ENCODE data around the gene PTOV1. TPM values are rescaled to one million over a fixed set of nuclear protein-coding genes. Genes with fewer than 3 reads are reported as not detected.

PTOV1 gene
- total RNA-seq, 1 experiment from 2014 or later, result 296 TPM

DNA sequence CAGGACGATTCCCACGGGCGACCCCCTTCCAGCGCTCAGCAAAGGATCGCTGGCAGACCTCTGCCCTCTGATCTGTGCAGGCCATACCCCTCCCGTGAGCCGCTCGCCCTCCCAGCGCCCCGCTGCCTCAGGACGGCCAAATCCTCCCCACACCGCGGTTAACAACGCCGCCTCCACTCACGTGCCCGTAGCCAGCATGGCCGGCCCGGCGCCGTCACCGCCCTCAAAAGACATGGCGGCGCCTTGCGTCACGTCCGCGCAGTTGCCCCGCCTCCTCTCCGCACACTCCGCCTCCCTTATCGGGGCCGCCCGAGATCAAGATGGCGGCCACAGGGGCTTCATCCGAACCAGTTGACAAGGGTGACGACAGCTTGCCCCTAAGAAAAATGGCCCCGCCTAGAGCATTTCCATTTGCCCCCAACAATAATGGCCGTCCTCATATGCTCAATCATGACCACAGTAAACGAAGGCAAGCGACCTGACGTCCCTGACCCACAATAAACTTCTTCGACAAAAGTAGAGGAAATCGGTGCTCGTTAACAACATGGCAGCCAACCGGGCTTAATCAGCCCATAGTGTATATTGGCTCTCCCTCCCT, 25.6 kb downstream of the PTOV1 start (continued):
- no peak for TF ChIP-seq OVOL2 (CRISPR knock-in tag; IDR thresholded peaks at IDR 0.05; ENCODE audit: borderline replicate concordance)
- peak; percentile 96; the same call in 1 of the 2 replicates for TF ChIP-seq FOXP1 (CRISPR knock-in tag; IDR thresholded peaks at IDR 0.05; ENCODE audit: borderline replicate concordance)
- TF ChIP-seq, protein P1, sequence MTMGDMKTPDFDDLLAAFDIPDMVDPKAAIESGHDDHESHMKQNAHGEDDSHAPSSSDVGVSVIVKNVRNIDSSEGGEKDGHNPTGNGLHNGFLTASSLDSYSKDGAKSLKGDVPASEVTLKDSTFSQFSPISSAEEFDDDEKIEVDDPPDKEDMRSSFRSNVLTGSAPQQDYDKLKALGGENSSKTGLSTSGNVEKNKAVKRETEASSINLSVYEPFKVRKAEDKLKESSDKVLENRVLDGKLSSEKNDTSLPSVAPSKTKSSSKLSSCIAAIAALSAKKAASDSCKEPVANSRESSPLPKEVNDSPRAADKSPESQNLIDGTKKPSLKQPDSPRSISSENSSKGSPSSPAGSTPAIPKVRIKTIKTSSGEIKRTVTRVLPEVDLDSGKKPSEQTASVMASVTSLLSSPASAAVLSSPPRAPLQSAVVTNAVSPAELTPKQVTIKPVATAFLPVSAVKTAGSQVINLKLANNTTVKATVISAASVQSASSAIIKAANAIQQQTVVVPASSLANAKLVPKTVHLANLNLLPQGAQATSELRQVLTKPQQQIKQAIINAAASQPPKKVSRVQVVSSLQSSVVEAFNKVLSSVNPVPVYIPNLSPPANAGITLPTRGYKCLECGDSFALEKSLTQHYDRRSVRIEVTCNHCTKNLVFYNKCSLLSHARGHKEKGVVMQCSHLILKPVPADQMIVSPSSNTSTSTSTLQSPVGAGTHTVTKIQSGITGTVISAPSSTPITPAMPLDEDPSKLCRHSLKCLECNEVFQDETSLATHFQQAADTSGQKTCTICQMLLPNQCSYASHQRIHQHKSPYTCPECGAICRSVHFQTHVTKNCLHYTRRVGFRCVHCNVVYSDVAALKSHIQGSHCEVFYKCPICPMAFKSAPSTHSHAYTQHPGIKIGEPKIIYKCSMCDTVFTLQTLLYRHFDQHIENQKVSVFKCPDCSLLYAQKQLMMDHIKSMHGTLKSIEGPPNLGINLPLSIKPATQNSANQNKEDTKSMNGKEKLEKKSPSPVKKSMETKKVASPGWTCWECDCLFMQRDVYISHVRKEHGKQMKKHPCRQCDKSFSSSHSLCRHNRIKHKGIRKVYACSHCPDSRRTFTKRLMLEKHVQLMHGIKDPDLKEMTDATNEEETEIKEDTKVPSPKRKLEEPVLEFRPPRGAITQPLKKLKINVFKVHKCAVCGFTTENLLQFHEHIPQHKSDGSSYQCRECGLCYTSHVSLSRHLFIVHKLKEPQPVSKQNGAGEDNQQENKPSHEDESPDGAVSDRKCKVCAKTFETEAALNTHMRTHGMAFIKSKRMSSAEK (CRISPR knock-in tag; IDR thresholded peaks at IDR 0.05; ENCODE audit: borderline replicate concordance), result peak; percentile 90
- TF ChIP-seq ZNF317 (CRISPR knock-in tag; IDR thresholded peaks at IDR 0.05; ENCODE audit: borderline replicate concordance, low read depth), result 0 out of 2 replicates have a peak, but pooled peaks have one; percentile 51
- TF ChIP-seq, protein P2, sequence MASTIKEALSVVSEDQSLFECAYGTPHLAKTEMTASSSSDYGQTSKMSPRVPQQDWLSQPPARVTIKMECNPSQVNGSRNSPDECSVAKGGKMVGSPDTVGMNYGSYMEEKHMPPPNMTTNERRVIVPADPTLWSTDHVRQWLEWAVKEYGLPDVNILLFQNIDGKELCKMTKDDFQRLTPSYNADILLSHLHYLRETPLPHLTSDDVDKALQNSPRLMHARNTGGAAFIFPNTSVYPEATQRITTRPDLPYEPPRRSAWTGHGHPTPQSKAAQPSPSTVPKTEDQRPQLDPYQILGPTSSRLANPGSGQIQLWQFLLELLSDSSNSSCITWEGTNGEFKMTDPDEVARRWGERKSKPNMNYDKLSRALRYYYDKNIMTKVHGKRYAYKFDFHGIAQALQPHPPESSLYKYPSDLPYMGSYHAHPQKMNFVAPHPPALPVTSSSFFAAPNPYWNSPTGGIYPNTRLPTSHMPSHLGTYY (CRISPR knock-in tag; IDR thresholded peaks at IDR 0.05), result no peak
- peak; percentile 35; the same call in 1 of the 2 replicates for TF ChIP-seq SMAD3 (CRISPR knock-in tag; IDR thresholded peaks at IDR 0.05; ENCODE audit: borderline replicate concordance)

DNA sequence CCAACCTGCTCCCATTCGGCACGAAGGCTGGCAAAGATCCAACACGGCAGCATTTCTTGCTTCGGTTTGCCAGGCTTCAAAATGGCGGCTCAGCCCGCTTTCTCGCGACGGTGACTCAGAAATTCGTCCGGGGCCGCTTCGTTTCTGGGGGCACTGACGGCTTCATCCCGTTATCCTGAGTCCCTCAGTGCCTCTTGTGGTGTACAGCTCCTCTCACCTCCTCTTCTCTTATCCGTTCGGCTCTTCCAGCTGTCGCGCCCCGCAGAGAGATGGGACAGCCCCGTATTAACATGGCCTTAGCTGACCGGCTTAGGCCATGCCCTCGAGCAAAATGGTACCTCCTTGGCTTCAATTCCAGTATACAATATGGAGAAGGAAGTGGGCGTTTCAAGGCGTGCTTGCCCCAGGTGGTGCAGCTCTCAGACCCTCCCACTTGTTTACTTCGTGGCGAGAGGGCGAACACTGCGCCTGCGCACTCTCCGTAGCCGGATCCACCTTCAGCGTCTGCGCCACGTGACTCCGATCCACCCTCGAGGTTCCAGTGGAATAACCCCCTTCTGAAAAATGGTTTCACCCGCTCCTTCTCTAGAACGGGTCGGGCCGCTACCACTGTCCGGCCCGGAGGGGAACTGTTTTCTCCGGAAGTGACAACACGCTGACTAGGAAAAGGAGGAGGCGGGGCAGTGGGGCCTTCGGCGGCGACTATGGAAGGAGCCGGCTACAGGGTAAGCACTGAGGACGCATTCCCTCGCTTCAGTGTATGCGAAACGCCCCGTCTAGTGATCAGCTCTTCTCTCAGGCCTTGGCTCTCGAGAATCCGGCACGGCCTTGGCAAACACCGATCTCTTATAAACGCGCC, 26.3 kb downstream of the PTOV1 start, which contains the start of the genes AKT1S1 and TBC1D17:
Gene AKT1S1 (minus strand): TSS at position 336 of the 859 bp plus-strand sequence. CDS start 4,060 bp downstream, outside the sequence.
Gene TBC1D17 (plus strand): TSS at position 683 of the 859 bp plus-strand sequence. CDS start 22 bp downstream, at position 705.
- POLR2A ChIA-PET, result interaction anchor here (0.6 to 2.2 kb wide), 10 partner anchors 8 to 1087 kb away, joined by 3 to 9 read pairs (median 4); partner anchors contain the start of genes ATF5, NUP62 and PTOV1
- DNase-seq (ENCODE audit: low spot score) (peak; percentile 99), ATAC-seq (peak; percentile 64)
- CTCF ChIA-PET, result interaction anchor here (1.0 to 1.9 kb wide), 4 partner anchors 8 to 14 kb away, joined by 3 to 12 read pairs (median 3); no protein-coding TSS in a partner anchor
- no peak within 1 kb of the TSS for H3K4me3 Mint-ChIP-seq
- no peaks in the 10 kb centered on the region for H3K27me3 Mint-ChIP-seq (ENCODE audit: low read depth)
- H3K36me3 Mint-ChIP-seq, result peaks cover 31% of the 10 kb centered on the region
- no peaks in the 10 kb centered on the region for H3K9me3 Mint-ChIP-seq
- peaks cover 23% of the 10 kb centered on the region for H3K4me1 Mint-ChIP-seq
- peak within 1 kb of the TSS; percentile 100 for H3K27ac Mint-ChIP-seq
- no peak for TF ChIP-seq NR2C2 (CRISPR knock-in tag; IDR thresholded peaks at IDR 0.05)
- peak; percentile 93 for TF ChIP-seq SP1 (CRISPR knock-in tag; conservative IDR thresholded peaks at IDR 0.05)
- TF ChIP-seq SMAD3 (CRISPR knock-in tag; IDR thresholded peaks at IDR 0.05; ENCODE audit: borderline replicate concordance), result no peak
- TF ChIP-seq TP53 (CRISPR knock-in tag; IDR thresholded peaks at IDR 0.05), result no peak
- no peak for TF ChIP-seq RORB (CRISPR knock-in tag; IDR thresholded peaks at IDR 0.05)
- TF ChIP-seq ZNF121 (CRISPR knock-in tag; IDR thresholded peaks at IDR 0.05), result no peak
- no peak for TF ChIP-seq IRF2 (CRISPR knock-in tag; IDR thresholded peaks at IDR 0.05; ENCODE audit: borderline replicate concordance, low read depth)
- TF ChIP-seq, protein P3, sequence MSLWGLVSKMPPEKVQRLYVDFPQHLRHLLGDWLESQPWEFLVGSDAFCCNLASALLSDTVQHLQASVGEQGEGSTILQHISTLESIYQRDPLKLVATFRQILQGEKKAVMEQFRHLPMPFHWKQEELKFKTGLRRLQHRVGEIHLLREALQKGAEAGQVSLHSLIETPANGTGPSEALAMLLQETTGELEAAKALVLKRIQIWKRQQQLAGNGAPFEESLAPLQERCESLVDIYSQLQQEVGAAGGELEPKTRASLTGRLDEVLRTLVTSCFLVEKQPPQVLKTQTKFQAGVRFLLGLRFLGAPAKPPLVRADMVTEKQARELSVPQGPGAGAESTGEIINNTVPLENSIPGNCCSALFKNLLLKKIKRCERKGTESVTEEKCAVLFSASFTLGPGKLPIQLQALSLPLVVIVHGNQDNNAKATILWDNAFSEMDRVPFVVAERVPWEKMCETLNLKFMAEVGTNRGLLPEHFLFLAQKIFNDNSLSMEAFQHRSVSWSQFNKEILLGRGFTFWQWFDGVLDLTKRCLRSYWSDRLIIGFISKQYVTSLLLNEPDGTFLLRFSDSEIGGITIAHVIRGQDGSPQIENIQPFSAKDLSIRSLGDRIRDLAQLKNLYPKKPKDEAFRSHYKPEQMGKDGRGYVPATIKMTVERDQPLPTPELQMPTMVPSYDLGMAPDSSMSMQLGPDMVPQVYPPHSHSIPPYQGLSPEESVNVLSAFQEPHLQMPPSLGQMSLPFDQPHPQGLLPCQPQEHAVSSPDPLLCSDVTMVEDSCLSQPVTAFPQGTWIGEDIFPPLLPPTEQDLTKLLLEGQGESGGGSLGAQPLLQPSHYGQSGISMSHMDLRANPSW (CRISPR knock-in tag; conservative IDR thresholded peaks at IDR 0.05; ENCODE audit: low read depth), result no peak
- no peak for TF ChIP-seq IRF1 (CRISPR knock-in tag; IDR thresholded peaks at IDR 0.05)
- TF ChIP-seq ESRRA (CRISPR knock-in tag; IDR thresholded peaks at IDR 0.05; ENCODE audit: borderline replicate concordance), result no peak
- no peak for TF ChIP-seq E2F5 (CRISPR knock-in tag; IDR thresholded peaks at IDR 0.05)
- TF ChIP-seq, protein P4, sequence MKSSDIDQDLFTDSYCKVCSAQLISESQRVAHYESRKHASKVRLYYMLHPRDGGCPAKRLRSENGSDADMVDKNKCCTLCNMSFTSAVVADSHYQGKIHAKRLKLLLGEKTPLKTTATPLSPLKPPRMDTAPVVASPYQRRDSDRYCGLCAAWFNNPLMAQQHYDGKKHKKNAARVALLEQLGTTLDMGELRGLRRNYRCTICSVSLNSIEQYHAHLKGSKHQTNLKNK (CRISPR knock-in tag; IDR thresholded peaks at IDR 0.05), result no peak
- TF ChIP-seq ZNF263 (CRISPR knock-in tag; IDR thresholded peaks at IDR 0.05; ENCODE audit: low read depth), result no peak
- TF ChIP-seq, protein P5, sequence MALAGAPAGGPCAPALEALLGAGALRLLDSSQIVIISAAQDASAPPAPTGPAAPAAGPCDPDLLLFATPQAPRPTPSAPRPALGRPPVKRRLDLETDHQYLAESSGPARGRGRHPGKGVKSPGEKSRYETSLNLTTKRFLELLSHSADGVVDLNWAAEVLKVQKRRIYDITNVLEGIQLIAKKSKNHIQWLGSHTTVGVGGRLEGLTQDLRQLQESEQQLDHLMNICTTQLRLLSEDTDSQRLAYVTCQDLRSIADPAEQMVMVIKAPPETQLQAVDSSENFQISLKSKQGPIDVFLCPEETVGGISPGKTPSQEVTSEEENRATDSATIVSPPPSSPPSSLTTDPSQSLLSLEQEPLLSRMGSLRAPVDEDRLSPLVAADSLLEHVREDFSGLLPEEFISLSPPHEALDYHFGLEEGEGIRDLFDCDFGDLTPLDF (CRISPR knock-in tag; IDR thresholded peaks at IDR 0.05), result no peak
- 0 out of 2 replicates have a peak, but pooled peaks have one; percentile 32 for TF ChIP-seq PREB (CRISPR knock-in tag; IDR thresholded peaks at IDR 0.05; ENCODE audit: borderline replicate concordance)

All from WTC11 (cell line).